Urinary bladder (tissue), 4 donors: ENCODE data around the gene MEIKIN. TPM values are rescaled to one million over a fixed set of nuclear protein-coding genes. Genes with fewer than 3 reads are reported as not detected.
"Not testable (repeated sequence)": the region's sequence is repeated elsewhere in the genome, so short reads cannot be mapped to it uniquely, and the experiment has no call there.

Source experiments
- DNase-seq: peaks from one replicate; pipeline ENCODE4 v3.0.0-alpha.2; 2015; ENCODE audit errors: extremely low spot score
- H3K27ac ChIP-seq: one replicate; pipeline ENCODE4 v1.5.1; 2013; ENCODE audit warnings: low read depth, mild to moderate bottlenecking, moderate library complexity
- H3K36me3 ChIP-seq: one replicate; pipeline ENCODE4 v1.6.1; 2013; ENCODE audit warnings: mild to moderate bottlenecking, moderate library complexity; ENCODE audit not compliant: insufficient read depth
- H3K4me1 ChIP-seq: one replicate; pipeline ENCODE4 v1.6.1; 2013; ENCODE audit warnings: mild to moderate bottlenecking, moderate library complexity; ENCODE audit not compliant: insufficient read depth
- H3K4me3 ChIP-seq: one replicate; pipeline ENCODE4 v1.5.1; 2013; ENCODE audit warnings: low read depth, low read length
- WGBS: extraction: QIAGEN DNeasy Blood & Tissue Kit; methylation state at CpG from one replicate; pipeline ENCODE4 v1.1.7; 2013; 5-methylcytosine and 5-hydroxymethylcytosine counted together
- polyA plus RNA-seq: library from polyadenylated mRNA; stranded (reverse); fragments of 200-250 nt; gene quantifications from one replicate; pipeline ENCODE4 v1.2.3, GENCODE V29; 2013
- total RNA-seq: library from RNA; depleted of rRNA; stranded (reverse); fragments of >200 nt; gene quantifications from one replicate; pipeline ENCODE4 v1.2.3, GENCODE V29; 2014
- donor health status: healthy with polysubstance abuse.
- donor health status: healthy.

MEIKIN gene
- total and polyA plus RNA-seq, 2 donors: not detected

DNA sequence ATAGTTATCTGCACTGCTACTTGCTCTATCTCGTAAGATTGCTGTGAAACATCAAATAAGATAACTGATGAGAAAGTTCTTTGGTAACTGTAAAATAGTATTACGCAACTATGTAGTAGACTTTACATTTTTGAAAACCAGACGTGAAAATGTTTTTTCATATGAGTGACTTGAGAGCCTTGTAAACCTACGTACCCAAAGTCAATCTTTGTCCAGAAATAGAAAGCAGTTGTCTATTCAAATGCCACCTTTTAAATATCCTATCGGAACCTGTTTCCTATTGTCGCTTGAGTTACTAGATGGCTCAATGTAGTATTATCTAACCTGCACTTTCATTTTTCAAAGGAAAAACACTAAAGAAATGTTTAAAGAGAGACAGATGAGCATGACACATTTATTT lies 150.2 kb downstream of the MEIKIN start:
- Histone ChIP-seq H3K36me3 (no peaks in the 10 kb centered on the region), H3K4me3 (no peak overlapping the region), H3K4me1 (no peaks in the 10 kb centered on the region), H3K27ac (no peak overlapping the region)
- WGBS: 55% methylated on average over 6 of the region's 6 CpGs
- no peak for DNase-seq

DNA sequence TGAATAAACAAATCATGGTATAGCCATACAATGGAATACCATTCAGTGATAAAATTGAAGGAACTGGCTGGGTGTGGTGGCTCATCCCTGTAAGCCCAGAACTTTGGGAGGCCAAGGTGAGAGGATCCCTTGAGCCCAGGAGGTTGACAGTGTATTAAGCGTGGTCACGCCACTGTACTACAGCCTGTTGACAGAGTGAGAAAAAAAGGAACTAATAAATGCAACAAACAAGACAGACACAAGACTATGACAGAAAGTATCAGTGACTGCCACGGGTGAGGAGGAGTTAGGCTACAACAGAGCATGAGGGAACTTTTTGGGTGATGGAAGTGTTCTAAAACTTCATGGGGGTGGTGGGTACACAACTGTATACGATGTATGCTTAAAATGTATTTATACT lies 150.9 kb downstream of the MEIKIN start:
- DNase-seq: no peak
- no peak overlapping the region for H3K4me3 ChIP-seq
- H3K36me3 ChIP-seq: no peaks in the 10 kb centered on the region
- no peaks in the 10 kb centered on the region for H3K4me1 ChIP-seq
- 84% methylated on average over 4 of the region's 4 CpGs for WGBS
- peak overlapping the region; percentile 18 for H3K27ac ChIP-seq

DNA sequence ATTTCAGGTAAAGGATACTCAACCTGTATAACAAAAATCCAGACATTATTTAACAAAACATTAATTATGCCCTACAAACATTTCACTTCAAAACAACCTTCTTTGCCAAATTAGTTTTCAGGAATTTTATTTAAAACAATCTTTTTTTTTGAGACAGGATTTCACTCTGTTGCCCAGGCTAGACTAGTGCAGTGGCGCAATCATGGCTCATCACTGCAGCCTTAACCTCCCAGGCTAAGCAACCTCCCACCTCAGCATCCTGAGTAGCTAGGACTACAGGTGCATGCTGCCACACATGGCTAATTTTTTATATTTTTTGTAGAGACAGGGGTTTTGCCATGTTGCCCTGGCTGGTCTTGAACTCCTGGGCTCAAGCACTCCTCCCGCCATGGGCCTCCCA lies 152.6 kb downstream of the MEIKIN start:
- Histone ChIP-seq H3K27ac (no peak overlapping the region), H3K4me1 (no peaks in the 10 kb centered on the region)

GRCh38 chr5:131791866-131792265 lies 153.6 kb downstream of the MEIKIN start:
- WGBS: 94% methylated on average over 6 of the region's 6 CpGs
- no peak for DNase-seq
- Histone ChIP-seq H3K4me3 (no peak overlapping the region), H3K27ac (no peak overlapping the region), H3K4me1 (no peaks in the 10 kb centered on the region), H3K36me3 (no peaks in the 10 kb centered on the region)

More for the DNA sequence above, 152.6 kb downstream of the MEIKIN start:
- DNase-seq: no peak
- 97% methylated on average over 2 of the region's 2 CpGs for WGBS
- H3K4me3 ChIP-seq: no peak overlapping the region
- no peaks in the 10 kb centered on the region for H3K36me3 ChIP-seq

- no peak for DNase-seq
- Histone ChIP-seq H3K4me3 (no peak overlapping the region), H3K36me3 (no peaks in the 10 kb centered on the region), H3K4me1 (no peaks in the 10 kb centered on the region), H3K27ac (no peak overlapping the region)
- 94% methylated on average over 2 of the region's 2 CpGs for WGBS
Observed at GRCh38 chr5:131790550-131790949, 154.9 kb downstream of the MEIKIN start.

DNA sequence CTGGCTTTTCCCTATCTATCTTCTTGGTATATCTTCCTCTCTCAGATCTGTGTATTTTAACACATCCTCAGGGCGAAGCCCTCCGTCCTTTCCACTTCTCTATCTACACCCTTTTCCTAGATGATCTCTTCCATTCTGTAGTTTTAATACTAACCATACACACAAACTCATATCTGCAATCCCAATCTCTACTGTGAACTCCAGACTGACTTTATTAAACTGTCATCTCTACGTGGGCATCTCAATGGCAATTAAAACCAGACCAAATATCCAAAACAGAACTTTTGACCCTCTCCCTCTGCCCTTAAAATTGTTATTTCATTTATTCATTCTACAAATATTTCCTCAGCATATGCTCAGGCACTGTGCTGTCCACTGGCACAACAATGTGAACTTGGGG lies 155.7 kb downstream of the MEIKIN start:
- Histone ChIP-seq H3K4me3 (no peak overlapping the region), H3K4me1 (no peaks in the 10 kb centered on the region), H3K27ac (no peak overlapping the region), H3K36me3 (no peaks in the 10 kb centered on the region)
- 72% methylated on average over 3 of the region's 3 CpGs for WGBS
- DNase-seq: no peak

DNA sequence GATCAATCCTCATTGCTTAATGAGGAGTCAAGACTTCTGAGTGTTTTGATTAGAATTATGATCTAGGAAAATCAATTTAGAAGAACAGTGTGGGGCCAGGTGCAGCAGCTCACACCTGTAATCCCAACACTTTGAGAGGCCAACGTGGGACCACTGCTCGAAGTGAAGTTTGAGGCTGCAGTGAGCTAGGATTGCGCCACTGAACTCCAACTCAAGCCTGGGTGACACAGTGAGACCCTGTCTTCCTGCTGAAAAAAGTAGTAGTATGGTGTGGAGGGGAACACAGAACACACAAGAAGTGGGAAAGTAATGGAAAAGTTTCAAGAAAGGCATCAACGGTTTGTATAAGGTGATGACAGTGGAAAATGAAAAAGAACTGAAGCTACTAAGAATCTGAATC lies 157.7 kb downstream of the MEIKIN start:
- no peak overlapping the region for H3K27ac ChIP-seq
- no peaks in the 10 kb centered on the region for H3K36me3 ChIP-seq
- peaks cover 1% of the 10 kb centered on the region for H3K4me1 ChIP-seq
- no peak overlapping the region for H3K4me3 ChIP-seq
- WGBS: 84% methylated on average over 4 of the region's 4 CpGs
- DNase-seq: no peak

DNA sequence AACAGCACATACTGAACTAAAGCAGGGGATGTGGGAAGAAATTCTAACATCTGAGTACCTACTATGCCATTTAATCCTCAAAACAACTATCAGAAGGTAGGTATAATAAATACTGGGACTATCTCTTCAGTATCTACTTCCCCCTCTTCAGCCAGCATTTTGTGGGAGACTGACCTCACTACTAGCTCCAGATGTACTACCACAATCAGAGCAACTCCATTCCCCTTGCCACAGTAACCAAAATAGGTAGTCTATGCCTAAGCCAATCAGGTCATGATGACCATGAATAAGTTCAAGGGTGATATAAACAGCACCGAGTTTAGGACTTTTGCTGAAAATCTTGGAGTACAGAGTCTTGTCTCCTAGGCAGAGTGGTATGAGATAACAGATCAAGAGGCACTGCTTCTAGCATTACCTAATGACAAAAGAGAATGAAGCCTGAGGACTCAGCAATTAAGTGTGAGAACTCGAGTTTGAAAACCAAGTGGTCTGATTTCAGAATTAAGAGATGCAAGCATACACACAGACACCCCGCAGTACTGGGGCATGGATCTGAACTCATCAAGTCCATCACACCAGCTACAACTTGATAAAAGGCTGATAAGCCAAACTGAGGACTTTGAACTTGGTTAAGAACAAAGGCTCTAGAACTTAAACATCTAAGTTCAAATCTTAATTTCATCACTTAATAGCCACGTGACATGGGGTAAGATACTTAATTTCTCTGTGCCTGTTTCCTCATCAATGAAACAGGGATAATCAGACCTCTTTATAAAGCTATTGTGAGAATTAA lies 158.4 kb downstream of the MEIKIN start:
- WGBS: 75% methylated on average over 4 of the region's 4 CpGs
- no peaks in the 10 kb centered on the region for H3K36me3 ChIP-seq
- H3K4me3 ChIP-seq: no peak overlapping the region
- H3K4me1 ChIP-seq: peaks cover 1% of the 10 kb centered on the region
- DNase-seq: no peak
- no peak overlapping the region for H3K27ac ChIP-seq

- no peak overlapping the region for H3K27ac ChIP-seq
- H3K4me3 ChIP-seq: no peak overlapping the region
- DNase-seq: no peak
- peaks cover 1% of the 10 kb centered on the region for H3K4me1 ChIP-seq
- WGBS: 94% methylated on average over 1 of the region's 1 CpG
- H3K36me3 ChIP-seq: no peaks in the 10 kb centered on the region
Observed at GRCh38 chr5:131786036-131786435, 159.4 kb downstream of the MEIKIN start.

- Histone ChIP-seq H3K4me1 (peaks cover 1% of the 10 kb centered on the region), H3K36me3 (no peaks in the 10 kb centered on the region), H3K4me3 (no peak overlapping the region), H3K27ac (no peak overlapping the region)
- DNase-seq: no peak
- 95% methylated on average over 1 of the region's 1 CpG for WGBS
Observed at GRCh38 chr5:131783874-131784273, 161.6 kb downstream of the MEIKIN start.

GRCh38 chr5:131783357-131783756 lies 162.1 kb downstream of the MEIKIN start:
- H3K4me1 ChIP-seq: peaks cover 1% of the 10 kb centered on the region
- WGBS: 87% methylated on average over 1 of the region's 1 CpG

DNA sequence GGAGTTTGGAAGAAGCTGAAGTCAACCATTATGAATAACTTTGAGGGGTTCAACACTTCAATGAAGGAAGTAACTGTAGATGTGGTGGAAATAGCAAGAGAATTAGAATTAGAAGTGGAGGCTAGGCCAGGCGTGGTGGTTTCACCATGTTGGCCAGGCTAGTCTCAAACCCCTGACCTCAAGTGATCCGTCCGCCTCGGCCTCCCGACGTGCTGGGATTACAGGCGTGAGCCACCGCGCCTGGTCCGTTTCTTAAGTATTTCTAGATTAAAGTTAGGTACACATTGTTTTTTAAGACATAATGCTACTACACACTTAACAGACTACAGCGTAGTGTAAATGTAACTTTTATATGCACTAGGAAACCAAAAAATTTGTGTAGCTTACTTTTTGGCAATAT lies 162.7 kb downstream of the MEIKIN start:
- peaks cover 3% of the 10 kb centered on the region for H3K4me1 ChIP-seq
- WGBS: 98% methylated on average over 11 of the region's 11 CpGs
- DNase-seq: no peak
- no peak overlapping the region for H3K4me3 ChIP-seq
- no peak overlapping the region for H3K27ac ChIP-seq
- no peaks in the 10 kb centered on the region for H3K36me3 ChIP-seq

More at GRCh38 chr5:131783357-131783756, 162.1 kb downstream of the MEIKIN start:
- H3K4me3 ChIP-seq: no peak overlapping the region
- H3K27ac ChIP-seq: no peak overlapping the region
- no peaks in the 10 kb centered on the region for H3K36me3 ChIP-seq
- no peak for DNase-seq

DNA sequence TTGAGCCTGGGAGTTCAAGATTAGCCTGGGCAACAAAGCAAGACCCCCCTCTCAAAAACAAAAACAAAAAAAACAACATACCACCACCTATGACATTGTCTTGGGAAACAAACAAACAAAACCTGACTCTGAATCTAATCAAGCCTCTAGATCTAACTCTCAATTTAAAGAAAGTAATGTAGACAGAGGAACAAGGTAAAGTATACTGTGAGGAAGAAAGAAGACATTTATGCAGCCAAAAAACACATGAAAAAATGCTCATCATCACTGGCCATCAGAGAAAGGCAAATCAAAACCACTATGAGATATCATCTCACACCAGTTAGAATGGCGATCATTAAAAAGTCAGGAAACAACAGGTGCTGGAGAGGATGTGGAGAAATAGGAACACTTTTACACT lies 167.3 kb downstream of the MEIKIN start:
- not testable (repeated sequence) for H3K27ac ChIP-seq, H3K36me3 ChIP-seq, H3K4me1 ChIP-seq, DNase-seq, H3K4me3 ChIP-seq
- WGBS: 100% methylated on average over 1 of the region's 1 CpG

GRCh38 chr5:131776450-131776849 lies 169.0 kb downstream of the MEIKIN start:
- H3K27ac ChIP-seq: no peak overlapping the region
- H3K4me3 ChIP-seq: no peak overlapping the region
- H3K36me3 ChIP-seq: no peaks in the 10 kb centered on the region
- DNase-seq: no peak
- WGBS: 66% methylated on average over 1 of the region's 1 CpG
- H3K4me1 ChIP-seq: peaks cover 2% of the 10 kb centered on the region
